NB4 (cell line): ENCODE results near the gene PRSS50.
"Not testable (repeated sequence)": the region's sequence is repeated elsewhere in the genome, so short reads cannot be mapped to it uniquely, and the experiment has no call there.

Experiments
- DNase-seq: peaks from one replicate; pipeline ENCODE4 v3.0.0; 2010; ENCODE audit warnings: low read depth
- H3K4me3 ChIP-seq: one replicate; pipeline ENCODE4 v1.5.1; 2011; ENCODE audit warnings: mild to moderate bottlenecking, low read depth, low read length, moderate library complexity
- CTCF ChIP-seq: IDR thresholded peaks from one replicate; pipeline ENCODE4 v1.5.1; 2012; ENCODE audit warnings: low read depth, low read length
- MAX ChIP-seq: IDR thresholded peaks from 2 replicates; pipeline ENCODE4 v1.6.1; 2011; ENCODE audit warnings: low read depth, low read length
- MYC ChIP-seq: IDR thresholded peaks from 2 replicates; pipeline ENCODE4 v1.6.1; 2011; ENCODE audit warnings: low read depth, low read length
- POLR2A ChIP-seq: IDR thresholded peaks from 2 replicates; pipeline ENCODE4 v1.6.1; 2011; ENCODE audit warnings: mild to moderate bottlenecking; ENCODE audit not compliant: insufficient read length; ENCODE audit errors: extremely low read depth

Gene PRSS50

GRCh38 chr3:46706771-46707582 lies 10.7 kb downstream of the PRSS50 start:
- TF ChIP-seq MAX, result no peak
- no peak for TF ChIP-seq CTCF
- no peak for TF ChIP-seq POLR2A
- no peak for TF ChIP-seq MYC
- H3K4me3 ChIP-seq, result no peak overlapping the region
- no peak for DNase-seq

GRCh38 chr3:46705751-46706552 lies 11.7 kb downstream of the PRSS50 start:
- DNase-seq, result no peak
- TF ChIP-seq MAX (no peak), CTCF (peak; percentile 1), POLR2A (no peak), MYC (no peak)
- no peak overlapping the region for H3K4me3 ChIP-seq

GRCh38 chr3:46705022-46705530 lies 12.6 kb downstream of the PRSS50 start:
- H3K4me3 ChIP-seq, result no peak overlapping the region
- TF ChIP-seq CTCF (peak; percentile 90), MYC (no peak)
- DNase-seq, result peak; percentile 67

- not testable (repeated sequence) for DNase-seq, H3K4me3 ChIP-seq
These were observed 13.3 kb downstream of the PRSS50 start for GRCh38 chr3:46704346-46704745.

- no peak for TF ChIP-seq MAX
- no peak for TF ChIP-seq POLR2A
- TF ChIP-seq MYC, result no peak
- TF ChIP-seq CTCF, result no peak
- DNase-seq, result no peak
- no peak overlapping the region for H3K4me3 ChIP-seq
These were observed 14.6 kb downstream of the PRSS50 start for GRCh38 chr3:46703013-46703520.

- DNase-seq, result no peak
- TF ChIP-seq MAX (no peak), CTCF (no peak), MYC (no peak), POLR2A (no peak)
- H3K4me3 ChIP-seq, result no peak overlapping the region
These were observed 15.2 kb downstream of the PRSS50 start for GRCh38 chr3:46702246-46703012.
